AML-193 (cell line): ENCODE measurements around the gene ATG13.
"Not testable (repeated sequence)": the region's sequence is repeated elsewhere in the genome, so short reads cannot be mapped to it uniquely, and the experiment has no call there.

Source experiments
- DNase-seq, 2 experiments: peaks; one replicate each; lab custom pipeline; 2025; lab: John Stamatoyannopoulos, UW

The ATG13 gene

DNA sequence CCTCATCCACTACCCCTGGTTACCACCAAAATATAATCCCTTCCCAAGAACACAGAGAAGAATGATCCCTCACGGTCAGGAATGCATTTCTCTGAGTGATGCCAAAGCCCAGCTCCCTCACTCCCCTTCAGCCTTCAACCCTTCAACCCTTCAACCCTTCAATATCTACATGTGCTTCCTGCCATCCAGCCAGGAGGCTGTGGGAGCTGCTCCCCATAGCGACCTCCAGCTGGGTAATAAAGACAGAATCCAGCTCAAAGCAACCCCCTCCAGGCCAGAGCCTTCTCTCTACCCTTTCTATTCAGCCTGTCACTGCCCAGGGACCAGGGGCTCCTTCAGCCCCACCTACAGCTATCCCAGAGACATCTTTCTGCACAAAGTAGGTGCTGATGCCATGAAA is 80.4 kb downstream of the ATG13 start:
- DNase-seq: no peak

- DNase-seq: no peak
Measured at GRCh38 chr11:46698597-46698996, 81.2 kb downstream of the ATG13 start.

GRCh38 chr11:46700241-46701077 is 83.1 kb downstream of the ATG13 start, which contains the start of the genes ARHGAP1 and ZNF408:
ARHGAP1 (minus strand) TSS chr11:46700619; CDS start chr11:46696107, 4,512 bp downstream.
ZNF408 (plus strand) TSS chr11:46701031; CDS start chr11:46701048, 17 bp downstream.
- peak; percentile 96 to 97 for DNase-seq

DNA sequence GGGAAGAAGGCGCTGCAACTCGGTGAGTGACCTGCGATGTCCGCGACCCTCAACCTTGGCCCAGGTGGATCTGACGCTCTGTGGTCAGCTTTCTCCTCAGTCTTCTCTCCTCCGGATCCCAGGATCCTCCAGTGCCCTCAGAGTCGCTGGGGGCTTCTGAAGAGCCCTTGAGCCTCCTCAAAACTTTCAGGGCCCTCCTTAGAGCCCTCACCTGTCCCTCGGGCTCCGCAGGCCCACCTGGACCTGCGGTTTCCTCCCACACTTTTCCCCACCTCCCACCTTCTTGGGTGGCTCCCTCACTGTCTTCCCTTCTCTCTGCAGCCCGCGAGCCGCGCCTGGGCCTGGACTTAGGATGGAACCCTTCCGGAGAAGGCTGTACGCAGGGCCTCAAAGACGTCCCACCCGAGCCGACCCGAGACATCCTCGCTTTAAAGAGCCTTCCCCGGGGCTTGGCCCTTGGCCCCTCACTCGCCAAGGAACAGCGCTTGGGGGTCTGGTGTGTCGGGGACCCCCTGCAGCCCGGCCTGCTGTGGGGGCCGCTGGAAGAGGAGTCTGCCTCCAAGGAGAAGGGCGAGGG is 83.8 kb downstream of the ATG13 start:
- DNase-seq: no peak

DNA sequence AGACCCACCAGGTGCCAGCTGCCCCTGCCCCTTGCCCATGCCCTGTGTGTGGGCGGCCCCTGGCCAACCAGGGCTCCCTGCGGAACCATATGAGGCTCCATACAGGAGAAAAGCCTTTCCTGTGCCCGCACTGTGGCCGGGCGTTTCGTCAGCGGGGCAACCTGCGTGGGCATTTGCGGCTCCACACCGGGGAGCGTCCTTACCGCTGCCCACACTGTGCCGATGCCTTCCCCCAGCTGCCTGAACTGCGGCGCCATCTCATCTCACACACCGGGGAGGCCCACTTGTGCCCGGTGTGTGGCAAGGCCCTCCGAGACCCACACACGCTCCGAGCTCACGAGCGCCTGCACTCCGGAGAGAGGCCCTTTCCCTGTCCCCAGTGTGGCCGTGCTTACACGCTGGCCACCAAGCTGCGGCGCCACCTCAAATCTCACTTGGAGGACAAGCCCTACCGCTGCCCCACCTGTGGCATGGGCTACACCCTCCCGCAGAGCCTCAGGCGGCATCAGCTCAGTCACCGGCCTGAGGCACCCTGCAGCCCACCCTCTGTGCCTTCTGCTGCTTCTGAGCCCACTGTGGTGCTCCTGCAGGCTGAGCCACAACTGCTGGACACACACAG is 87.8 kb downstream of the ATG13 start:
- DNase-seq: no peak

- no peak for DNase-seq
Measured at GRCh38 chr11:46706886-46707285, 89.5 kb downstream of the ATG13 start.

DNA sequence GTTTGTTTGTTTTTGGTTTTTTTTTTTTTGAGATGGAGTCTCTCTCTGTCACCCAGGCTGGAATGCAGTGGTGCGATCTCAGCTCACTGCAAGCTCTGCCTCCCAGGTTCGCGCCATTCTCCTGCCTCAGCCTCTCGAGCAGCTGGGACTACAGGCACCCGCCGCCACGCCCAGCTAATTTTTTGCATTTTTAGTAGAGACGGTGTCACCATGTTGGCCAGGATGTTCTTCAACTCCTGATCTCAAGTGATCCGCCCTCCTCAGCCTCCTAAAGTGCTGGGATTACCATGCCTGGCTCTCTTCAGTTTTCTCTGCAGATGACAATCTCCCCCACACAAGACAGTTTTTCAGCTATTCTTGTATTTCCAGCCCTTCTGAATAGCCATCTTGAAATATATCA is 92.0 kb downstream of the ATG13 start:
- not testable (repeated sequence) for DNase-seq

- no peak for DNase-seq
Measured at GRCh38 chr11:46710821-46711269, 93.5 kb downstream of the ATG13 start.

DNA sequence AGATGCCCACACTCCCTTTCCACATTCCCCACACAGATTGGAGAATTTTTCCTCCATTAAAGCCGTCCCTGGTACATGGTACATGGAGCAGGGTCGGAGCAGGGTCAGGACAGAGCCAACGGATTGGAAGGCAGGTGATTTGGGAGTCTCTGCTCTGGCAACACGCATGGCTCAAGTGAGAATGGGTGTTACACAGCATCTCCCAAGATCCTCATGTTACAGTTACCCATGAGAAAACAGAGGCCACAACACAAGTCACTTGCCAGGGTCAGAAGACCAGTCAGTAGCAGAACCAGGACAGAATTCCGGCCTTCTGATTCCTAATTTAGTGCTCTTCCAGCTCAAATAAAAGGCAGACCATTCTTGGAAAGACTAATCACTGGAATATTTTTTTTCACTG is 94.0 kb downstream of the ATG13 start:
- DNase-seq: no peak

DNA sequence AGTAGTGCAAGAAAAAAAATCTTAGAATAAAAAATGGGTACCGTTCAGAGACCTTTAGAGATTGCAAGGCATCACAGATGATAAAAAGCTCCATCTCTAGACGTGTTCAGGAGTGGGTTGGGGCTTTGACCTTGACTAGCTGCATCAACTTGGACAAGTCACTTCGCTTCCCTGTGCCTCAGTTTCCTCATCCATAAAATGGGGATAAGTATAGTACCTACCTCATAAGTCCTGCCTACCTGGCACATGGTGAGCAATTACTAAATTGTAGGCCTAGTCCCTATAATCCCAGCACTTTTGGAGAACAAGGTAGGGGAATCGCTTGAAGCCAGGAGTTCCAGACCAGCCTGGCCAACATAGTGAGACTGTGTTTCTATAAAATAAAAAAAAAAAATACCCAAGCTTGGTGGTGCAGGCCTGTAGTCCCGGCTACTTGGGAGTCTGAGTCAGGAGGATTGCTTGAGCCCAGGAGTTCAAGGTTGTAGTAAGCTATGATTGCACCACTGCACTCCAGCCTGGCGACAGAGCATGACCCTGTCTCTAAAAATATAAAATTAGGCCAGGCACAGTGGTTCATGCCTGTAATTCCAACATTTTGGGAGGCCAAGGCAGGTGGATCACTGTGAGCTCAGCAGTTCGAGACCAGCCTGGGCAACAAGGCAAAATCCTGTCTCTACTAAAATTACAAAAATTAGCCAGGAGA is 95.7 kb downstream of the ATG13 start:
- no peak for DNase-seq

DNA sequence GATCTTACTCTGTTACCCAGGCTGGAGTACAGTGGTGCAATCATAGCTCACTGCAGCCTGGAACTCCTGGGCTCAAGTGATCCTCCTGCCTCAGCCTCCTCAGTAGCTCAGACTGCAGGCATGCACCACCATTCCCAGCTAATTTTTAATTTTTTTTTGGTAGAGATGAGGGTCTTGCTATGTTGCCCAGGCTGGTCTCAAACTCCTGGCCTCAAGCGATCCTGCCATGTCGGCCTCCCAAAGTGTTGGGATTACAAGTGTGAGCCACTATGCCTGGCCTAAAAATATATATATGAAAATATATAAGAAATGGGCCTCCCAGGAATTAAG is 100.4 kb downstream of the ATG13 start:
- DNase-seq: not testable (repeated sequence)

- no peak for DNase-seq
Measured at GRCh38 chr11:46718155-46719019, 101.0 kb downstream of the ATG13 start.

DNA sequence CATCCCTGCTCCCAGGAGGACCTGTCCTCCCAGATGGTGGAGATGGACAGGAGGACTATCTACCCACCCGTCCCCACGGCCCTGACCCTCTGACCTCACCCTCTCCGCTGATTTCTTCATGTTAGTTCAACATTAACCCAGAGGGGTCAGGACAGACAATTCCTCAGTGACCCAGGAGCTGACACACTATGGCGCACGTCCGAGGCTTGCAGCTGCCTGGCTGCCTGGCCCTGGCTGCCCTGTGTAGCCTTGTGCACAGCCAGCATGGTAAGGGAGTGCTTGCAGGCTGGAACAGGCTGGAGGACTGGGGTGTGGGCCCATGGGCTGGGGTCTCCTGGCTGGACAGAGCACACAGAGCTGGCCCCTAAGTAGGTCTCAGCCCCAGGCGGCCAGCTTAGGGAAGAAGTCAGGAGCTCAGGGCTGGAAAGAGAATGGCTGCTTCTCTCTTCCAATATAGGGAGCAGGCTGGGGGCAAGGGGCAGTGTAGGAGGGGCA is 101.7 kb downstream of the ATG13 start, which contains the start of gene F2:
TSS of gene F2 (plus strand) at position 166 of the 495 bp plus-strand sequence. CDS start at position 189, 23 bp downstream.
- no peak for DNase-seq

DNA sequence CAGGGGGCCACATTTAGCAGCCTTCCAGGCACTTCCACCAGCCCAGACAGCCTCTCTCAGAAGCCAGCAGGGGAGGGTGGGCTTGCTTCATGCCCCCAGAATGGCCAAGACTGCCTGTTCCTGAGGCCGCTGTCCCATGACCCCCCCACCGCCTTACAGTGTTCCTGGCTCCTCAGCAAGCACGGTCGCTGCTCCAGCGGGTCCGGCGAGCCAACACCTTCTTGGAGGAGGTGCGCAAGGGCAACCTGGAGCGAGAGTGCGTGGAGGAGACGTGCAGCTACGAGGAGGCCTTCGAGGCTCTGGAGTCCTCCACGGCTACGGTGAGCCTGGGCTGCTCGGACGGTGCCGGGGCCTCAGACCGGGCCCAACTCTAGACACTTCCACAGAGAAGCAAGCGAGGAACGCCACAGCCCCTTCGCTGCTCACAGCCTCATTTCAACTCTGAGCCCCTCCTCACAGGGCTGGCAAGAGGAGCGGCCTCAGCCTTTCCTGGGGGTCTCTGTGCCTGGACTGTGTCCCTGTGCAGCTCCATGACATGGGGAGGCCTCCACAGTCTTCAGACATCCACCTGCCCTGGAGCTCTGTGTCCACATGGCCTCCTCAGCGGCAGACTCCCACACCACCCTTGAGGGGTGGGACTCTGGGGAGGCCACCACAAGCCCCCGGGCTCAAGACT is 102.3 kb downstream of the ATG13 start:
- DNase-seq: no peak

DNA sequence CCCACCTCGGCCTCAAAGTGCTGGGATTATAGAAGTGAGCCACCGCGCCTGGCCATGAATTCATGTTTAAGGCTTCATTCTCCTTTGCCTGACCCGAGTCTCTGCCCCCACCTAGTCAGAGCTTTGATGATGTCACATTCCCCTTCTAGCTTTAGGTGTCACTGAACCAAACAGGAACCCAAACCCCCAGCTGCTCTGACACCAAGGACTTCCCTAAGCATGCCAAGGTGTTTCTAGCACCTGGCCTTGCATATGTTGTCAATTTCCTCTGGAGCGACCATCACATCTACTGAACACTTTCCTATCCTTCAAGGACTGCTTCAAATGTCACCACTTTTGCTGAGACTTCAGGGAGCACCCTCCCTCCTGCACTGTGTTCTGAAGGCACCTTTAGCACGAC is 103.9 kb downstream of the ATG13 start:
- no peak for DNase-seq

GRCh38 chr11:46722566-46723358 is 105.4 kb downstream of the ATG13 start:
- DNase-seq: no peak

- no peak for DNase-seq
Measured at GRCh38 chr11:46723359-46723680, 106.0 kb downstream of the ATG13 start.

DNA sequence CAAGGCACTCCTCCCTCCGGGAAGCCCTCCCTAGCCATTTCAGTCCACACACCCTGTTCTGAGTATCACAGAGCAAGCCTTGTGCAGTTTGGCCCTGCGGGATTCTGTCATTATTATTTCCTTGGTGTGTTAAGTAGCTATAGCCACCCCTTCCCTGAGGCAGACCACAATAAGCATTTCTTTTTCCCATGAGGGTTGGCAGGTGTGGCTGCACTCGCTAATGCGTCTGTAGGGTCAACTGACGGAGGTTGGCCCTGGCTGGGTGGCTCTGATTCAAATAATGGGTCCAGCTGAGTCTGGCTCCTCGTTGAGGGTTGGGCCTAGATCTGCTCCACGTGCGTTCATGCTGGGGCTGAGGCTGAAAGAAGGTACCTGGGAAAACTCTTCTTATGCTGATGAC is 106.7 kb downstream of the ATG13 start:
- no peak for DNase-seq
